Loucy (cell line): ENCODE data around the gene PCA3.

Source experiments
- CTCF ChIP-seq: fragments of 200-600 bp; sonication (generic); conservative IDR thresholded peaks from 2 replicates; pipeline ENCODE4 v1.5.1; 2014; ENCODE audit warnings: mild to moderate bottlenecking, antibody characterized with exemption, low read length
- EZH2phosphoT487 ChIP-seq: fragments of 200-600 bp; IDR thresholded peaks from 2 replicates; pipeline ENCODE4 v1.6.1; 2018; ENCODE audit warnings: antibody characterized with exemption, mild to moderate bottlenecking, moderate library complexity, borderline replicate concordance

- TF ChIP-seq CTCF (no peak), EZH2phosphoT487 (no peak)
These were observed 1.9 kb downstream of the PCA3 start for GRCh38 chr9:76766126-76766525.
